ENCODE data around the gene R3HCC1L. TPM values are rescaled to one million over a fixed set of nuclear protein-coding genes. Genes with fewer than 3 reads are reported as not detected.
A peak's percentile ranks its signal among the peaks of the same experiment; 100 is the strongest.
"Not testable (repeated sequence)": the region's sequence is repeated elsewhere in the genome, so short reads cannot be mapped to it uniquely, and the experiment has no call there.

The R3HCC1L gene
- total and polyA plus RNA-seq, 3 experiments from 2014 or later, result 14.8 to 24.6 (median 24.3) TPM

DNA sequence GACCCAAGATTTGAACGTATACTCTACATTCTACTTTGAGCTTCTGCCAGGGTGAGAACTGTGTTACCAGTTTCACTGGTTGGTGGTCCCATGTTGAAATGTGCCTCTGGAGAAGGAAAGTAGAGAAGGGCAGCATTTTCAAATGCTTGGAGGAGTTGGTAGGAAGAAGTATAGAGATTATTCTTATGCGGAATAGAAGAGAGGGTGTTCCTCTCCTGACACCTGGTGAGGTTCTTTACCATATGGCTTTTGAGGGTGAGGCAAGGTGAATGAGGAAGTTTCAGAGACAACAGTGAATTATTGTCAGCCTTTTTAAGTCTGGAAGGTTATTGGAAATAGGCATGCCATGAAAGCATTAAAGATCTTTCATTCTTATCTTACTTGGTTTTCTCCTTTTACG is 34.3 kb downstream of the R3HCC1L start:
- Mint-ChIP-seq H3K27me3 (no peaks in the 10 kb centered on the region), H3K36me3 (peaks cover 0 to 55% (median 15%) of the 10 kb centered on the region in 3 donors), H3K27ac (peak overlapping the region in 3 of 8 donors; percentile 12 to 30 (median 27)), H3K4me3 (no peak overlapping the region), H3K4me1 (peaks cover 37 to 75% (median 71%) of the 10 kb centered on the region in 3 donors), H3K9me3 (no peaks in the 10 kb centered on the region)
- CTCF ChIA-PET, result no interaction called here
- Histone ChIP-seq H3K4me1 (ENCODE audit: insufficient read depth, low read length) (no peaks in the 10 kb centered on the region), H3K36me3 (ENCODE audit: insufficient read depth, low read length) (no peaks in the 10 kb centered on the region), H3K4me3 (ENCODE audit: low read length) (no peak overlapping the region), H3K27ac (ENCODE audit: low read depth, low read length) (no peak overlapping the region), H3K27me3 (ENCODE audit: insufficient read depth, low read length, poor library complexity, severe bottlenecking) (no peaks in the 10 kb centered on the region), H3K9me3 (ENCODE audit: low read length) (no peaks in the 10 kb centered on the region)
- POLR2A ChIA-PET, result interaction anchor here (1.0 kb wide), 1 partner anchor 34 kb away, joined by 3 read pairs; the partner anchor contains the start of gene R3HCC1L
- no peak for DNase-seq

DNA sequence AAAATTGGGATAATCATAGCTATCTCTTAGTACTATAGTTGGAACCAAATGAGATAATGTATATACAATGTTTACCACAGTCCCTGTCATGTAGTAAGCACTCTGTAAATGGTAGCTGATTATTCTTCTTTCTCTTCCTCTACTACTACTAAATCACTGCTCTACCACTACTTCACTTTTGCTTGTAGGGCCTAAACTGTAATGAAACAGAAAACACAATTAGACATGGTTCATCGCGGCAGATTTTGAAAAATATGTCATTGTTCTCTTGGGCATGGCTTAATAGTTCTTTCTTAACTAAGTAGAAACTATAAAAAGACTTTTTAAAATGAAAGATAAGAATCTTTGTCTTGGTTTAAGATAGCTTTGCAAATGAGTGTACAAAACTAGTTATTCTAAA is 34.9 kb downstream of the R3HCC1L start:
- H3K4me1 ChIP-seq (ENCODE audit: insufficient read depth, low read length), result no peaks in the 10 kb centered on the region
- no peaks in the 10 kb centered on the region for H3K9me3 ChIP-seq (ENCODE audit: low read length)
- Mint-ChIP-seq H3K4me1 (peaks cover 37 to 75% (median 71%) of the 10 kb centered on the region in 3 donors), H3K27ac (peak overlapping the region in 2 of 8 donors; percentile 4 to 30), H3K27me3 (no peaks in the 10 kb centered on the region), H3K9me3 (no peaks in the 10 kb centered on the region), H3K36me3 (peaks cover 0 to 54% (median 17%) of the 10 kb centered on the region in 3 donors), H3K4me3 (no peak overlapping the region)
- no peak overlapping the region for H3K27ac ChIP-seq (ENCODE audit: low read depth, low read length)
- no peaks in the 10 kb centered on the region for H3K27me3 ChIP-seq (ENCODE audit: insufficient read depth, low read length, poor library complexity, severe bottlenecking)
- no peaks in the 10 kb centered on the region for H3K36me3 ChIP-seq (ENCODE audit: insufficient read depth, low read length)
- no peak for DNase-seq
- ChIA-PET CTCF (interaction anchor here (1.1 kb wide), 1 partner anchor 10 kb away, joined by 6 read pairs; no protein-coding TSS in a partner anchor), POLR2A (interaction anchor here (1.0 kb wide), 1 partner anchor 35 kb away, joined by 3 read pairs; the partner anchor contains the start of gene R3HCC1L)
- H3K4me3 ChIP-seq (ENCODE audit: low read length), result no peak overlapping the region

DNA sequence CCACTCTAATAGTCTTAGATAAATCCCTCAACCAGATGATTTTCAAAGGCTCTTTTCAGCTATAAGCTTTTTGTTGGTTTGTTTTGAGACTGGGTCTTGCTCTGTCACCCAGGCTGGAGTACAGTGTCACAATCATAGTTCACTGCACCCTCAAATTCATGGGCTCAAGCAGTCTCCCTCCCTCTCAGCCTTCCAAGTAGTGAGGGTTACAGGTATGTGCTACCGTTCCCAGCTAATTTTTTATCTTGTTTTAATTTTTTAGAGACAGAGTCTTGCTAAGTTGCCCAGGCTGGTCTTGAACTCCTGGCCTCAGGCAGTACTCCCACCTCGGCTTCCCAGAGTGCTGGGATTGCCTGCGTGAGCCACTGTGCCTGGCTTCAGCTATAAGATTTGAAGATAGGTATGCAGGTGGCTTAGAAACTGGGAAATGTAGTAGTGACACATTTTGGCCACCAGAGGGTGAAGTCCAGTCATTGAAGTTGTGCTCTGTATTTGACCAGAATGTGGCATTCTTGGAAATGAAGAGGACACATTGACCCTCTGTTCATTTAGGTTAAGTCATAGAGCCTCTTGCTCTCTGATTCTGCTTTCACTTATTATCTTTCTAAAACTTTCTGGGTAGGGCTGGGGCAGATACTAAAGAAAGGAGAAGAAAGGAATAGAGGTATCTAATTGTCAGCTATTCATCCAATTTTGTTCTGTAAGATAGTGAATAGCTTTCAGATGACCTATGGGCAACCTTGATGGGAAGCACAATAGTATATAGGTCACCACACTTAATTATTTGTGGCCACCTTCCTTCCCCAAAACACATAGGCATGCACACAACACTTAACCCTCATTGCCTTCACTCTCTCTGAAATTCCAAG is 36.0 kb downstream of the R3HCC1L start:
- Histone ChIP-seq H3K4me3 (ENCODE audit: low read length) (no peak overlapping the region), H3K27ac (ENCODE audit: low read depth, low read length) (no peak overlapping the region), H3K27me3 (ENCODE audit: insufficient read depth, low read length, poor library complexity, severe bottlenecking) (no peaks in the 10 kb centered on the region), H3K36me3 (ENCODE audit: insufficient read depth, low read length) (no peaks in the 10 kb centered on the region), H3K9me3 (ENCODE audit: low read length) (no peaks in the 10 kb centered on the region), H3K4me1 (ENCODE audit: insufficient read depth, low read length) (no peaks in the 10 kb centered on the region)
- peaks cover 41 to 79% (median 74%) of the 10 kb centered on the region in 3 donors for H3K4me1 Mint-ChIP-seq
- ChIA-PET CTCF (interaction anchor here (0.7 to 1.3 kb wide), 7 partner anchors 9 to 75 kb away, joined by 3 to 6 read pairs (median 4); no protein-coding TSS in a partner anchor), POLR2A (no interaction called here)
- H3K4me3 Mint-ChIP-seq, result no peak overlapping the region
- H3K27ac Mint-ChIP-seq, result peak overlapping the region in 3 of 8 donors; percentile 1 to 86 (median 16)
- no peaks in the 10 kb centered on the region for H3K9me3 Mint-ChIP-seq
- peaks cover 0 to 50% (median 17%) of the 10 kb centered on the region in 3 donors for H3K36me3 Mint-ChIP-seq
- peak in 2 of 5 donors; percentile 3 to 7 for DNase-seq
- no peaks in the 10 kb centered on the region for H3K27me3 Mint-ChIP-seq

DNA sequence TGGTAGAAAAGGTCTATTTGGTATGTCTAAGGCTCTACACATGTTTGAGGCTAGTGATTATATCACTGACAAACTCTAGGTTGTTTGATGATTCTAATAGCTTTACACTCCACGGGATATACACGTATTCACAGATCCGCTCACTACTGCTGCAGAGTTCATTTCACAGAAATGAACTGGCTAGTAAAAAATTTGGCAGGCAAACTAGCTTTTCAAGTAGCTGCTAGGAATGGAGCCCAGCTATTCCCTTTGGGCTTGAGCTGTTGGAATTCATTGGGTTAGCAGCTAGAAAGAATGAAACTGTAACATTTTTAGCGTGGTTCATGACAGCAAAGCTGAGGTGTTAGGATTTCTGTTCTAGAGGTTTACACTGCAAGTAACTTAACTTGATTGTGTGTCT is 37.6 kb downstream of the R3HCC1L start:
- H3K36me3 ChIP-seq (ENCODE audit: insufficient read depth, low read length), result no peaks in the 10 kb centered on the region
- H3K4me1 Mint-ChIP-seq, result peaks cover 46 to 85% (median 75%) of the 10 kb centered on the region in 3 donors
- ChIA-PET POLR2A (no interaction called here), CTCF (no interaction called here)
- no peak for DNase-seq
- H3K9me3 ChIP-seq (ENCODE audit: low read length), result no peaks in the 10 kb centered on the region
- H3K27ac ChIP-seq (ENCODE audit: low read depth, low read length), result no peak overlapping the region
- H3K27me3 Mint-ChIP-seq, result no peaks in the 10 kb centered on the region
- peaks cover 0 to 46% (median 15%) of the 10 kb centered on the region in 3 donors for H3K36me3 Mint-ChIP-seq
- H3K4me3 ChIP-seq (ENCODE audit: low read length), result no peak overlapping the region
- H3K27me3 ChIP-seq (ENCODE audit: insufficient read depth, low read length, poor library complexity, severe bottlenecking), result no peaks in the 10 kb centered on the region
- H3K9me3 Mint-ChIP-seq, result no peaks in the 10 kb centered on the region
- no peaks in the 10 kb centered on the region for H3K4me1 ChIP-seq (ENCODE audit: insufficient read depth, low read length)
- no peak overlapping the region for H3K27ac Mint-ChIP-seq
- no peak overlapping the region for H3K4me3 Mint-ChIP-seq

DNA sequence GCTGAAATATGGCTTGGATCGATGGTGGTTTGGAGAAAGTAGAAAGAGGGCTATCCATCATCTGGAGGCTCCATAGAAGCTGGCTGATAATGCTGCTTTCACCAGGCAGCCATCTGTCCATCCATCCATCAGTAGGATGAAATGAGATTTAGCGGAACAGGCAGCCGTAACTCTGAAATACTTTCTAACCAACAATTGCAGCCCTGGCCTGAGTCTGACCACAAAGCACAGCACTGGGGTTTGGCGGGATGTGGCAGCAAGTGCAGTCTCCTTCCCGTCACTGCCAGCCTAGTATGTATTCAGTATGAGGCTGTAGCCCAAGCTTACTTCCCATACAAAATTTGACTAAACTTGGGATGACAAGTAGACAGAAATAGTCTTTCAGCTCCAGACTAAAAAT is 38.0 kb downstream of the R3HCC1L start:
- H3K4me3 ChIP-seq (ENCODE audit: low read length), result no peak overlapping the region
- no peaks in the 10 kb centered on the region for H3K27me3 ChIP-seq (ENCODE audit: insufficient read depth, low read length, poor library complexity, severe bottlenecking)
- no peaks in the 10 kb centered on the region for H3K4me1 ChIP-seq (ENCODE audit: insufficient read depth, low read length)
- H3K36me3 Mint-ChIP-seq, result peaks cover 3 to 46% (median 19%) of the 10 kb centered on the region in 3 donors
- H3K9me3 Mint-ChIP-seq, result no peaks in the 10 kb centered on the region
- POLR2A ChIA-PET, result no interaction called here
- H3K4me1 Mint-ChIP-seq, result peaks cover 49 to 85% (median 75%) of the 10 kb centered on the region in 3 donors
- H3K9me3 ChIP-seq (ENCODE audit: low read length), result no peaks in the 10 kb centered on the region
- CTCF ChIA-PET, result no interaction called here
- H3K27ac ChIP-seq (ENCODE audit: low read depth, low read length), result no peak overlapping the region
- H3K36me3 ChIP-seq (ENCODE audit: insufficient read depth, low read length), result no peaks in the 10 kb centered on the region
- no peak for DNase-seq
- no peak overlapping the region for H3K27ac Mint-ChIP-seq
- H3K4me3 Mint-ChIP-seq, result no peak overlapping the region
- H3K27me3 Mint-ChIP-seq, result no peaks in the 10 kb centered on the region

DNA sequence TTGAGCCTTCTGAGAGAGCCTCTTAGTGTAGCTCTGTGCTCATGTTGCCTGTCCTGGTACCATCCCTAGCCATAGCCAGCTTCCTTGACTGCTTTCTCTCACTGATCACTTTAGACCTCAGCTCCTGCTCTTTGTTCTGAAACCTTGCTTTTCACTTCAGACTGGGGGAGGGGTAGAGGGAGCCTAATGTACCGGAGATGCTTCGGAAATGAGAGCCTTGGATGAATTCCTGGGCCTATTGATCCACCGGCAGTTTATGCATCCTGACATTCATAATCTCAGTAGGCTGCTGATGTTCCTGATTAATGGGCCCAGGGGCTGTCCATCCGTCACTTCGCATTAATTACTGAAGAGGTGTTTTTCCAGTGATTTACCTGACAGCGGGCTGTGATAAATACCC is 38.8 kb downstream of the R3HCC1L start:
- H3K4me1 ChIP-seq (ENCODE audit: insufficient read depth, low read length), result no peaks in the 10 kb centered on the region
- H3K9me3 Mint-ChIP-seq, result no peaks in the 10 kb centered on the region
- no peaks in the 10 kb centered on the region for H3K36me3 ChIP-seq (ENCODE audit: insufficient read depth, low read length)
- H3K4me3 Mint-ChIP-seq, result peak overlapping the region in 1 of 7 donors; percentile 5
- H3K36me3 Mint-ChIP-seq, result peaks cover 6 to 50% (median 24%) of the 10 kb centered on the region in 3 donors
- no peak overlapping the region for H3K4me3 ChIP-seq (ENCODE audit: low read length)
- POLR2A ChIA-PET, result no interaction called here
- no peaks in the 10 kb centered on the region for H3K27me3 ChIP-seq (ENCODE audit: insufficient read depth, low read length, poor library complexity, severe bottlenecking)
- no peaks in the 10 kb centered on the region for H3K27me3 Mint-ChIP-seq
- CTCF ChIA-PET, result interaction anchor here (1.0 kb wide), 1 partner anchor 11 kb away, joined by 3 read pairs; no protein-coding TSS in a partner anchor
- no peaks in the 10 kb centered on the region for H3K9me3 ChIP-seq (ENCODE audit: low read length)
- H3K27ac Mint-ChIP-seq, result peak overlapping the region in 2 of 8 donors; percentile 12 to 45
- peaks cover 47 to 84% (median 74%) of the 10 kb centered on the region in 3 donors for H3K4me1 Mint-ChIP-seq
- no peak overlapping the region for H3K27ac ChIP-seq (ENCODE audit: low read depth, low read length)
- DNase-seq, result no peak

DNA sequence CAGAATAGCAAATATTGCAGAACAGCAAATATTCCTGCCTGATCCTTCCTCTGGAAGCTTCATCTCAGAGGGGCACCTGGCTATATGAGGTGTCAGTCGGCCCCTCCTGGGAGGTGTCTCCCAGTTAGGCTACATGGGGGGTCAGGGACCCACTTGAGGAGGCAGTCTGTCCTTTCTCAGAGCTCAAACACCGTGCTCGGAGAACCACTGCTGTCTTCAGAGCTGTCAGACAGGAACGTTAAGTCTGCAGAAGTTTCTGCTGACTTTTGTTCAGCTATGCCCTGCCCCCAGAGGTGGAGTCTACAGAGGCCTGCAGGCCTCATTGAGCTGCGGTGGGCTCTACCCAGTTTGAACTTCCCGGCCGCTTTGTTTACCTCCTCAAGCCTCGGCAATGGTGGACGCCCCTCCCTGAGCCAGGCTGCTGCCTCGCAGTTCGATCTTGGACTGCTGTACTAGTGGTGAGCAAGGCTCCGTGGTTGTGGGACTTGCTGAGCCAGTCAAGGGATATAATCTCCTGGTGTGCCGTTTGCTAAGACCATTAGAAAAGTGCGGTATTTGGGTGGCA is 48.0 kb downstream of the R3HCC1L start:
- CTCF ChIA-PET, result interaction anchor here (1.3 kb wide), 1 partner anchor 12 kb away, joined by 5 read pairs; no protein-coding TSS in a partner anchor
- peaks cover 26 to 75% (median 47%) of the 10 kb centered on the region in 3 donors for H3K36me3 Mint-ChIP-seq
- H3K27me3 Mint-ChIP-seq; H3K9me3 Mint-ChIP-seq; H3K9me3 ChIP-seq (ENCODE audit: low read length); H3K27me3 ChIP-seq (ENCODE audit: insufficient read depth, low read length, poor library complexity, severe bottlenecking); POLR2A ChIA-PET; DNase-seq; H3K4me1 ChIP-seq (ENCODE audit: insufficient read depth, low read length); H3K36me3 ChIP-seq (ENCODE audit: insufficient read depth, low read length); H3K4me3 ChIP-seq (ENCODE audit: low read length); H3K27ac ChIP-seq (ENCODE audit: low read depth, low read length): not testable (repeated sequence)
- H3K4me3 Mint-ChIP-seq, result peak overlapping the region in 3 of 7 donors; percentile 7 to 56 (median 45)
- peak overlapping the region in 2 of 8 donors; percentile 42 to 48 for H3K27ac Mint-ChIP-seq
- H3K4me1 Mint-ChIP-seq, result peaks cover 66 to 77% (median 70%) of the 10 kb centered on the region in 3 donors

DNA sequence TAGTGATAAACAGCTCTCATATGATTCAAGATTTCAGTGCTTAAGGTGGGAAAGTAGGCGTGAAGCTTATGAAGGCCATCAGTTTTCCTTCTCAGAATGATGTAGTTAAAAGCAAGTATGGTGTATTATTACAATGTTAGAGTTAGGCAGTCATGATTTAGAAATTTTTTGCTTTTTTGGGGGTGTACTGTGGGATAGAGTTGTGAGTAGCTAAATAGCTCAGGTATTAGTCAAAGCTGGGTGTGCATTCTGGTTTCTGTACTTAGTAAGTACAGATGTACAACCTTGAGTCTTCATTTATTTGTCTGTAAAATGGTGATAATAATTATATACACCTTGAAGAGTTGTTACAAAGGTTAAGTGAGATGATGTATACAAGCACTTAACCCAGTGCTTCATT is 52.2 kb downstream of the R3HCC1L start:
- POLR2A ChIA-PET, result no interaction called here
- CTCF ChIA-PET, result no interaction called here
- H3K4me3 Mint-ChIP-seq, result no peak overlapping the region
- no peaks in the 10 kb centered on the region for H3K27me3 Mint-ChIP-seq
- Histone ChIP-seq H3K4me1 (ENCODE audit: insufficient read depth, low read length) (peaks cover 8% of the 10 kb centered on the region), H3K4me3 (ENCODE audit: low read length) (no peak overlapping the region), H3K27me3 (ENCODE audit: insufficient read depth, low read length, poor library complexity, severe bottlenecking) (no peaks in the 10 kb centered on the region), H3K9me3 (ENCODE audit: low read length) (no peaks in the 10 kb centered on the region), H3K36me3 (ENCODE audit: insufficient read depth, low read length) (no peaks in the 10 kb centered on the region), H3K27ac (ENCODE audit: low read depth, low read length) (no peak overlapping the region)
- H3K9me3 Mint-ChIP-seq, result peaks cover 0 to 2% (median 0%) of the 10 kb centered on the region in 5 donors
- H3K4me1 Mint-ChIP-seq, result peaks cover 38 to 44% (median 42%) of the 10 kb centered on the region in 3 donors
- DNase-seq, result no peak
- H3K27ac Mint-ChIP-seq, result no peak overlapping the region
- peaks cover 29 to 76% (median 33%) of the 10 kb centered on the region in 3 donors for H3K36me3 Mint-ChIP-seq

Measured in CD8-positive, alpha-beta memory T cell (primary cell).